ENCODE results near the gene LMOD2. TPM values are rescaled to one million over a fixed set of nuclear protein-coding genes. Genes with fewer than 3 reads are reported as not detected.

Gene LMOD2
- total RNA-seq, 2 experiments from 2014 or later: not detected

DNA sequence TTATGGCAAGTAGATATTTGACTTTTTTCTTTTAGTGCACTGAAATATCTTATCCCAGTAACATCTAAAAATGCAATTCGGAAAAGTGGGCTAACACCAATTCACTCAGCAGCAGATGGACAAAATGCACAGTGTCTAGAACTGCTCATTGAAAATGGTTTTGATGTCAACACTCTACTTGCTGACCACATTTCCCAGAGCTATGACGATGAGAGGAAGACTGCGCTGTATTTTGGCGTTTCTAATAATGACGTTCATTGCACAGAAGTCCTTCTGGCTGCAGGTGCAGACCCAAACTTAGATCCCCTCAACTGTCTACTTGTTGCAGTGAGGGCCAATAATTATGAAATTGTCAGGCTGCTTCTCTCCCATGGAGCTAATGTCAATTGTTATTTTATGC is 26.8 kb upstream of the LMOD2 start:
- Histone ChIP-seq H3K4me1 (ENCODE audit: insufficient read depth, low read length) (no peaks in the 10 kb centered on the region), H3K36me3 (ENCODE audit: insufficient read depth, low read length) (no peaks in the 10 kb centered on the region), H3K27me3 (ENCODE audit: control insufficient read depth in 1 of 2, insufficient read depth in 2 of 2, low read length in 2 of 2) (no peaks in the 10 kb centered on the region), H3K9me3 (ENCODE audit: control insufficient read depth in 1 of 2, insufficient read depth in 1 of 2, low read length in 2 of 2) (no peaks in the 10 kb centered on the region), H3K4me3 (ENCODE audit: low read length) (no peak overlapping the region), H3K27ac (ENCODE audit: low read depth in 1 of 2, low read length in 2 of 2) (no peak overlapping the region)
- Mint-ChIP-seq H3K9me3 (no peaks in the 10 kb centered on the region), H3K27me3 (no peaks in the 10 kb centered on the region), H3K4me1 (ENCODE audit: low read depth) (no peaks in the 10 kb centered on the region), H3K36me3 (ENCODE audit: low read depth) (no peaks in the 10 kb centered on the region), H3K4me3 (no peak overlapping the region), H3K27ac (no peak overlapping the region)
- no peak for TF ChIP-seq CTCF (IDR thresholded peaks at IDR 0.05)
- intact Hi-C loops (cut with DNase I, micrococcal nuclease): no loop called here
- ATAC-seq (ENCODE audit: poor library complexity) (no peak), DNase-seq (no peak)
- ChIA-PET POLR2A (no interaction called here), CTCF (no interaction called here)

- POLR2A ChIA-PET: no interaction called here
- H3K4me3 Mint-ChIP-seq: no peak overlapping the region
- no peaks in the 10 kb centered on the region for H3K27me3 ChIP-seq (ENCODE audit: control insufficient read depth in 1 of 2, insufficient read depth in 2 of 2, low read length in 2 of 2)
- H3K36me3 ChIP-seq (ENCODE audit: insufficient read depth, low read length): no peaks in the 10 kb centered on the region
- CTCF ChIA-PET: no interaction called here
- no peaks in the 10 kb centered on the region for H3K9me3 ChIP-seq (ENCODE audit: control insufficient read depth in 1 of 2, insufficient read depth in 1 of 2, low read length in 2 of 2)
- H3K4me3 ChIP-seq (ENCODE audit: low read length): no peak overlapping the region
- TF ChIP-seq CTCF (IDR thresholded peaks at IDR 0.05): no peak
- H3K27me3 Mint-ChIP-seq: no peaks in the 10 kb centered on the region
- no peak overlapping the region for H3K27ac Mint-ChIP-seq
- intact Hi-C loops (cut with DNase I, micrococcal nuclease): no loop called here
- no peaks in the 10 kb centered on the region for H3K4me1 ChIP-seq (ENCODE audit: insufficient read depth, low read length)
- H3K36me3 Mint-ChIP-seq (ENCODE audit: low read depth): no peaks in the 10 kb centered on the region
- no peak overlapping the region for H3K27ac ChIP-seq (ENCODE audit: low read depth in 1 of 2, low read length in 2 of 2)
- H3K4me1 Mint-ChIP-seq (ENCODE audit: low read depth): no peaks in the 10 kb centered on the region
- DNase-seq: no peak
- no peak for ATAC-seq (ENCODE audit: poor library complexity)
- no peaks in the 10 kb centered on the region for H3K9me3 Mint-ChIP-seq
Observed at GRCh38 chr7:123629281-123629680, 26.4 kb upstream of the LMOD2 start.

GRCh38 chr7:123632808-123633207 is 22.9 kb upstream of the LMOD2 start:
- no peak overlapping the region for H3K27ac Mint-ChIP-seq
- no peaks in the 10 kb centered on the region for H3K4me1 Mint-ChIP-seq (ENCODE audit: low read depth)
- H3K4me3 ChIP-seq (ENCODE audit: low read length): no peak overlapping the region
- POLR2A ChIA-PET: no interaction called here
- no peaks in the 10 kb centered on the region for H3K36me3 ChIP-seq (ENCODE audit: insufficient read depth, low read length)
- peaks cover 0 to 8% of the 10 kb centered on the region in 2 experiments for H3K27me3 ChIP-seq (ENCODE audit: control insufficient read depth in 1 of 2, insufficient read depth in 2 of 2, low read length in 2 of 2)
- no peaks in the 10 kb centered on the region for H3K36me3 Mint-ChIP-seq (ENCODE audit: low read depth)
- no peaks in the 10 kb centered on the region for H3K9me3 ChIP-seq (ENCODE audit: control insufficient read depth in 1 of 2, insufficient read depth in 1 of 2, low read length in 2 of 2)
- no peak overlapping the region for H3K4me3 Mint-ChIP-seq
- ATAC-seq (ENCODE audit: poor library complexity) (no peak), DNase-seq (no peak)
- CTCF ChIA-PET: no interaction called here
- intact Hi-C loops (cut with DNase I, micrococcal nuclease): no loop called here
- H3K9me3 Mint-ChIP-seq: no peaks in the 10 kb centered on the region
- no peaks in the 10 kb centered on the region for H3K4me1 ChIP-seq (ENCODE audit: insufficient read depth, low read length)
- no peak overlapping the region for H3K27ac ChIP-seq (ENCODE audit: low read depth in 1 of 2, low read length in 2 of 2)
- peaks cover 14% of the 10 kb centered on the region for H3K27me3 Mint-ChIP-seq
- no peak for TF ChIP-seq CTCF (IDR thresholded peaks at IDR 0.05)
